ENCODE measurements around the gene MYBPH. TPM values are rescaled to one million over a fixed set of nuclear protein-coding genes. Genes with fewer than 3 reads are reported as not detected.

MYBPH gene
- total RNA-seq, 4 donors from 2014 or later, result not detected

DNA sequence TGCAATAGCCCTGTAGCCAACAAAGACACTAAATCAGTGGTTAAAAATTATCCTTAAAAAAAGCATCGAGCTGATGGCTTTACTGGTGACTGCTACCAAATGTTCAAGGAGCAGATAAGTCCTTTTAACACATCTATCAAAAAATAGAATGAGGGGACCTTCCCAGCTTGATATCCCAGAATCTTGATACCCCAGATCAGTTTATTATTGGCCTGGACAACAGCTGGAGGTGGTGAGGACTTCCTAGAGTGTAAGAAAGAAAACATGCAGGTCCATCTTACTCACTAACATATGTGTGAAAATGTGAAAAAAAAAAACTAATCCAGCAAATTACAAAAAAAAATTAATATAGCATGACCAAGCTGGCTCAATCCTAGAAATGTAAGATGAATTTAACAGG lies 32.6 kb upstream of the MYBPH start:
- TF ChIP-seq, protein P1, sequence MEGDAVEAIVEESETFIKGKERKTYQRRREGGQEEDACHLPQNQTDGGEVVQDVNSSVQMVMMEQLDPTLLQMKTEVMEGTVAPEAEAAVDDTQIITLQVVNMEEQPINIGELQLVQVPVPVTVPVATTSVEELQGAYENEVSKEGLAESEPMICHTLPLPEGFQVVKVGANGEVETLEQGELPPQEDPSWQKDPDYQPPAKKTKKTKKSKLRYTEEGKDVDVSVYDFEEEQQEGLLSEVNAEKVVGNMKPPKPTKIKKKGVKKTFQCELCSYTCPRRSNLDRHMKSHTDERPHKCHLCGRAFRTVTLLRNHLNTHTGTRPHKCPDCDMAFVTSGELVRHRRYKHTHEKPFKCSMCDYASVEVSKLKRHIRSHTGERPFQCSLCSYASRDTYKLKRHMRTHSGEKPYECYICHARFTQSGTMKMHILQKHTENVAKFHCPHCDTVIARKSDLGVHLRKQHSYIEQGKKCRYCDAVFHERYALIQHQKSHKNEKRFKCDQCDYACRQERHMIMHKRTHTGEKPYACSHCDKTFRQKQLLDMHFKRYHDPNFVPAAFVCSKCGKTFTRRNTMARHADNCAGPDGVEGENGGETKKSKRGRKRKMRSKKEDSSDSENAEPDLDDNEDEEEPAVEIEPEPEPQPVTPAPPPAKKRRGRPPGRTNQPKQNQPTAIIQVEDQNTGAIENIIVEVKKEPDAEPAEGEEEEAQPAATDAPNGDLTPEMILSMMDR (IDR thresholded peaks at IDR 0.05; ENCODE audit: low read depth), result no peak

DNA sequence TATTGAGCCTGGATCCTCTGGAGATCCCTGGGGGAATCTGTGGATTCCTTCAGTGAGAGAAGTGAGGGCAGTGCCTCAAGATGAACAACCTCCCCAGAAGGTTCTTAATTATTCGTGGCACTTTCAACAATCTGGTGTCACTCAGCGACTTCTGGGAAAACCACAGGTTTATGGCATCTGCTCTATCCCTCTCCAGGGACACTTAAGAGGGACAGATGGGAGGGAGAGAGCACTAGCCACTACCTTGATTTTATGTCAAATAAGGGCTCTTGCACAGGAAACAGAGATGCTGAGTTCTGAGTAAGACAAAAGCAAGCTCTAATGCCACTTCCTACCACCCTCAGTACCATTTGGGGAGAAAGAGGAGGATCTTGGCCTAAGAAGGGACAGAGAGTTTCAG lies 32.1 kb upstream of the MYBPH start:
- TF ChIP-seq, protein P1 (IDR thresholded peaks at IDR 0.05; ENCODE audit: low read depth), result no peak

DNA sequence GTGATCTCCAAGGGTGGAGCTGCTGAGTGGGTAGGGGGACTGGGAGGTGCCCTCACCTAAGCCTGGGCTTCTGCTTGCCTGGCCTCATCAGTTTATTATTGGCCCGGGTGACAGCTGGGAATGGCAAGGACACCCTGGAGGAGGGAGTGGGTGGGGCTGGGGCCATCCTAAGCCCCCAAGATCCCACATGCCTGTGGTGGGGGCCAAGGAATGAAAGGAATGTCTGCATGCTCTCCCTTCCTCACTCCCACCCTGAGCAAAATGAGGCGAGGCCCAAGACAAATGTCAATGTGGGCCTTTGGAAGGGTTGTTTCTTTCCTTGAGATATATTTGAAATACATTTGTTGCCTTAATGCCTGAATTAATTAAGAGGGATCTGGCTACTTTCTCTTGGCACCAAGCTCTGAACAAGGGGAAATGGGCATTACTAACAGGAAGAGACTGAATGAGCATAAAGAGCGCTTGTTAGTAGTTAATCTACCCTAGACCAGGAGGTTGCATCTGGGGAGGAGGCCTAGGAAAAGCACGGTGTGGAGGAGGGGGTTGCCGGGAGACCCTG lies 30.6 kb upstream of the MYBPH start:
- TF ChIP-seq, protein P1 (IDR thresholded peaks at IDR 0.05; ENCODE audit: low read depth), result no peak

DNA sequence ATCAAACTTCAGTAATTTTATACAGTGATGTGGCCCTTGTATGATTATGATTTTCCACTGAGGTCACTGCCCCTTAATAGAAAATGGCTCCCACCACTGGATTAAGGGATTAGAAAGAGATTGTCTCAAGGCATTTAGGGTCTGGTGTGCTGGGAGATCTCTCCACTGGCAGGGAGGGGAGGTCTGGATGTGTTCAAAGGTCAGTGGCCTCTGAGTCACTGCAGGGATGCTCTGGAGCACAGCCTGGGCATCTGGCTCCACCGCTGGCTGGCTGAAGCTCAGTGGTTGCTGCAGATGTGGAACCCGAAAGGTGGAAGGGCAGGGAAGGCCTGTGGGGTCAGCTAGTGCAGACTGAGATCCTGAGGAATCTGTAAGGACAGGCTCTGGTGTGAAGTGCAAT lies 29.1 kb upstream of the MYBPH start:
- TF ChIP-seq, protein P1 (IDR thresholded peaks at IDR 0.05; ENCODE audit: low read depth), result no peak

DNA sequence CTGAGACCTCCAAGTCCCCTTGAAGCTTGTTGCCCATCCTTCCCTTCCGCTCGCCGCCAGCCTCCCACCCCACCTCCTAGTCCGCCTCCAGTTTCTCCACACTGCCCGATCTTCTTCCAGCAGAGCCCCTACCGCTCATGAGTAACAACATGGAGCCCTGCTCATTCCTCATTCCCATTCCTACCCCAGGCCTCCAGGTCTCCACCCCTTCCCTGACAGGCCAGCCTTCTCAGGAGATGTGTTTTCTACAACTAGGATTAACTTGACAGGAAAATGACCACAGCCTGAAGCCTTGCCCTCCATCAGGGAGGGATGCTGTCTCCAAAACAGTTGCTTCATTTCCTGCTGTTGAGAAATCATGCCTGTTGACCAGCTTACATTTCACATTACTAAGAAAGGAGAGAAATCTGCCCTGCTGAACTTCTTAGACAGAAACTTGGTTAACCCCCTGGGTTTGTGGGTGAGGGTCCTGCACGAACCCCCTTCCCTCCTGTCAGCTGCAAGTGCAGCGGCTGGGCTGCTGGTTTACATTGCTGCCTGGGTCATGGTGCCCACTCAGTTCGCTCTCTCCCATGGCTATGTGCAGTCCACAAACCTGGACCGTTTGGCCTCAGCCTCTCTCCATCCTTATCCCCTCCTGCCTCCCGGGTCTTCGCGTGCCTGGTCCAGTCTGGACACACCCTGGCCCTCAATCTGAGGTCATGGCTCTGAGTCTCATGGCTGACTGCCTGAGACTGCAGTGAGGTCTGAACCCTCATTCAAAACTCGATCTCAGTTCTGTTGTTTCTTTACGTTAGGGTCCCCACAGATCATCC lies 27.0 kb upstream of the MYBPH start:
- TF ChIP-seq, protein P1 (IDR thresholded peaks at IDR 0.05; ENCODE audit: low read depth), result no peak

DNA sequence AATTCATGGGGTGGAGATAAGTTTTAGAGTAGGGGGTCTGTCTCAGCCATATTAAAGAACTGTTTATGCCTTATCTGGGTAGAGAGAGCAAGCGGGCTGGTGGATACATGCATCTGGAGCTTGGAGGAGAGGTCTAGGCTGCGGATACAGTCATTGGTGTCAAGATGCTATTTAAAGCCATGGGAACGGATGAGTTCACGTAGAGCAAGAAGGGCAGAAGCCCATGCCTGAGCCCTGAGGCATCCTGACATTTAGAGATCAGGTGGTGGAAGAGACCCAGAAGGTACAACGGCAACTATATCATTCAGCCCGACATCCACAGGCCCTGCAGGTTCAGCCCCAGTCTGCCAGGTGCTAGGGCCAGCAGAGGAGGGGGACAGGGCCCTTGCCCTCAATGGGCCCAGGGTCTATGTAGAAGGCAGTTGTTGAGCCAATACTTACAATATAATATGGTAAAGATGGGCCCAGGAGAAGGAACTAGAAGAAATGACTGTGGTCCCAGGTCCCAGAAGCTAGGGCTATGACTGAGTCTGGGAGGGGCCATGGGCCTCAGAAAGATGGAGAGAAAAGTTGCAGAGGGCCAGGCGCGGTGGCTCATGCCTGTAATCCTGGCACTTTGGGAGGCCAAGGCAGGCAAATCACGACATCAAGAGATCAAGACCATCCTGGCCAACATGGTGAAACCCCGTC lies 26.0 kb upstream of the MYBPH start:
- TF ChIP-seq, protein P1 (IDR thresholded peaks at IDR 0.05; ENCODE audit: low read depth), result no peak

DNA sequence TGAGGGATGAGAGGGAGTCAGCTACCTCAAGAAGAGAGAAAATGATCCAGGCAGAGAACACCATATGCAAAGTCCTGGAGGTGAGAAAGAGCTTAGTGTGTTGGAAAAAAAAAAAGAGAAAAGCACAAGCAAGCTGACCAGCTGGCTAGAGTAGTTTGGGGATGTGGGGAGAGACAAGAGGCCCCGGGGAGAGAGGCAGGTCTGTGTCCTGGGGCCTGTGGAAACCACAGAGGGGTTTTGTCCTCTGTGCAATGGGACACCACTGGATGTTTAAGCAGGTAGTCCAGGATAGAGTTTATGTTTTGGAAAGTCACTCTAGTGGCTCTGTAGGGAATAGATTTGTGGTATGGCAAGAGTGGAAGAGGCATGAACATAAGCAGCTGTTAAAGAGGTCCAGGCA lies 25.3 kb upstream of the MYBPH start:
- TF ChIP-seq, protein P1 (IDR thresholded peaks at IDR 0.05; ENCODE audit: low read depth), result no peak

Measured in subcutaneous adipose tissue (tissue), 4 donors.